Measurements from ENCODE around the gene ZCWPW1.
"Not testable (repeated sequence)": the region's sequence is repeated elsewhere in the genome, so short reads cannot be mapped to it uniquely, and the experiment has no call there.

ZCWPW1 gene

GRCh38 chr7:100400656-100401055 lies 27.8 kb downstream of the ZCWPW1 start:
- peak; percentile 20 for DNase-seq

DNA sequence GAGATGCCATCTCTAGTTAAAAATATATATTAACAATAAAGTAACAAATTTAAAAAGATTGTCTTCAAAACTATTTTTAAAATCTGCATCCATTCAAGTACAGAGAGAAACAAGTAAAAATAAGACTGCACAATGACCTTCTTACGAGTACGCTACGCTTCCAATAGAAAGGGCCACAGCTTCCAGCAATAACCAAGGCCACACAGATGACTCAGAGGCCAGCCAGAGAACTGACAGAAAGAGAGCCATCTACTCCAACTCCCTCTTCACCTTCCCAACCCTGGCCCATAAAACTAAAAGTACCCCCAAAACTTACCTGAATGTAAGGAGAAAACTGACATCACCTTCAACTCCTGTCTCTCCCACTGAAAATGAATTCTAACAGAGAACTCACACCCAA lies 28.5 kb downstream of the ZCWPW1 start:
- DNase-seq, result no peak

DNA sequence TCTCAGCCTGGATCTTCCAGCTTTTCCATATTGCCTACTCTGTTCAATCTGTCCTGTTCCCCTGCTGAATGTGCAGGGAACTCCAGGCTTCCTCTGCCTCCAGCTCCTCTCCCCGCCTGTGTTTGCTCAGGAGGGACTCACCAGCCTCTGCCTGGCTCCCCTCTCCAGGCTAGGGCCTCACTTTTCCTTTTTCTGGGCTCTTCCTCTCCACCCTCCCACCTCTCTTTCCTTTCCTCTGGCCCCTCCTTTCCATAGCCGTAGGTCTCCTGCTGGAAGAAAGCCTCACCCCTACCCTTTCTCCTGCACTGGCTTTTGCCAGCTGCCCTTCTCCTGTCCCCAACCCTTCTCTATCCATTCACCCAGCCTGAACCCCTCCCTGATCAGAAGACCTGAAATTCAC lies 30.3 kb downstream of the ZCWPW1 start:
- no peak for DNase-seq

- DNase-seq, result no peak
Measured at GRCh38 chr7:100397315-100398081, 31.0 kb downstream of the ZCWPW1 start.

GRCh38 chr7:100396421-100396982 lies 32.0 kb downstream of the ZCWPW1 start:
- DNase-seq, result no peak

GRCh38 chr7:100394077-100394476 lies 34.4 kb downstream of the ZCWPW1 start:
- DNase-seq, result no peak

DNA sequence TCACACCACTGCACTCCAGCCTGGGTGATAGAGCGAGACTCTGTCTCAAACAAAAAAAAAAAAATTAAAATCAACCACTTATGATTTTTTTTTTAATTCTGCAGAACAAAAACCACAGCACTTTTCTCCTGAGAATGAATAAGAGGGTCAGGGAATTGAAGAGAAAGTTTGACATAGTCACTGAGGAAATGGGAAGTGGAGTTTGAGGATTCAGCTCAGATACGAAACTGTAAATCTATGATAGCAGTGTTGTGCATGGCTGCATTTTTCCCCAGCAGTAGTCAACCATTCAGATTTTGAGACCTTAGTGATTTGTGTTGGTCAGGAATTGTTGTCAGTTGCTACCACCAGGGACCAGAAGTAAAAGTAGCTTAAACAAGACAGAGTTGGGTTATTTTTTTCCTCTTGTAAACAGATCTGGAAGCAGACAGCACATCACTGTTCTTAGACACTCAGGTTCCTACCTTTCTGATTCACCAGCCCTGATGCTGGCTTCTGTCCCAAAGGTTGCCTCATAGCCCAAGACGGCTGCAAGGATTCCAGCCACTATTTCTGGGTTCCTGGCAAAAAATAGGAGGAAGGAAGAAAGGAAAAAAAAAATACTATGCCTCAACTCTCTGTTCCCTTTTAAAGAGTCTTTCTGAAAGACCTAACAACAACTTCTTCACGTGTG lies 35.1 kb downstream of the ZCWPW1 start:
- DNase-seq, result no peak

DNA sequence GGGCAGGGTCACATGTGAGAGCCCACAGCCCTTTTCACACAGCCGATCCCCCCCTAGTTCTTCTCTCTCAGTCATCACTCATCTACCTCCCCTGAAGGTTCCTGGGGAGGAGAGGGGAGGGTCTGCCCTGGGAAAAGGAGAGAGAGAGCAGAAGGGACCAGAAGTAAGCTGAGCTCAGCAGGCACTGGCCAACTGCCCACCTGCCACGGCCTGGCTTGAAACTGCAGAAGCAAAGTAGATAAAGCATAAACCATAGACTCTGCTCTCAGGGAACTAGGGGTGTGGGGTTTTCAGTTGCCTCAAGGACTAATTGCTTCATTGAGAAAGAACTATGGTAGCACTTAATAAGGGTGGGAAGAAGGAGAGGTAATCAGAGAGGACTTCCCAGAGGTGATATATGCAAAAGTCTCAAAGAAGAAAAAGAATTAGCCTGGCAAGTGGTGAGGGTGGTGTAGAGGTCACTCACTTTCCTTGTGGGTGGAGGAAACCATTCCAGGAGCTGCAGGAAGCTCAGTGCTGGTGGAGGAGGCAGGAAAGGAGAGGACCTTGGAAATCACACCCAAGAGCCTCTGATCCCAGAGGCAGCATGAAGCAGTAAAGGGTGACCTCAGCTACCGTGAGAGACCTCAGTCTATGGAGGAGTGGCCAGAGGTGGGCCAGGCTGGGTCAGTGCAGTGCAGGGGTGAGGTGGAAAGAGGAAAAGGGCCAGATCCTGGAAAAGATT lies 38.1 kb downstream of the ZCWPW1 start:
- no peak for DNase-seq

- no peak for DNase-seq
Measured at GRCh38 chr7:100389437-100390088, 38.9 kb downstream of the ZCWPW1 start.

- DNase-seq, result no peak
Measured at GRCh38 chr7:100387695-100388094, 40.8 kb downstream of the ZCWPW1 start.

DNA sequence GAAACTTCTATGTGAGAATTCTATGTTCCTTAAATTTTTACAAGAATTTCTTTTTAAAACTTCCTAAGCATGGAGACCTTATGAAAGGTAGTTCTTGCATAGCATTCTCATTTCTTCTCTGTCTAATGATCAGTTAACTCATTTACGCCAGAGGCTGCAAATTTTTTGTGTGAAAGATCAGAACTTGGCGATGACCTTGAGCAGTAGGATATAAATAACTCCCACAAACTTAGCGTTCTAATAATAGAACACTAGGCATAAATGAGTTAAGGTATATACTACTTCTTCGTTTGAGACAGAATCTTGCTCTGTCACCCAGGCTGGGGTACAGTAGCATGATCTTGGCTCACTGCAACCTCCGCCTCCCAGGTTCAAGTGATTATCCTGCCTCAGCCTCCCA lies 41.6 kb downstream of the ZCWPW1 start:
- DNase-seq, result no peak

- no peak for DNase-seq
Measured at GRCh38 chr7:100384628-100385294, 43.7 kb downstream of the ZCWPW1 start.

DNA sequence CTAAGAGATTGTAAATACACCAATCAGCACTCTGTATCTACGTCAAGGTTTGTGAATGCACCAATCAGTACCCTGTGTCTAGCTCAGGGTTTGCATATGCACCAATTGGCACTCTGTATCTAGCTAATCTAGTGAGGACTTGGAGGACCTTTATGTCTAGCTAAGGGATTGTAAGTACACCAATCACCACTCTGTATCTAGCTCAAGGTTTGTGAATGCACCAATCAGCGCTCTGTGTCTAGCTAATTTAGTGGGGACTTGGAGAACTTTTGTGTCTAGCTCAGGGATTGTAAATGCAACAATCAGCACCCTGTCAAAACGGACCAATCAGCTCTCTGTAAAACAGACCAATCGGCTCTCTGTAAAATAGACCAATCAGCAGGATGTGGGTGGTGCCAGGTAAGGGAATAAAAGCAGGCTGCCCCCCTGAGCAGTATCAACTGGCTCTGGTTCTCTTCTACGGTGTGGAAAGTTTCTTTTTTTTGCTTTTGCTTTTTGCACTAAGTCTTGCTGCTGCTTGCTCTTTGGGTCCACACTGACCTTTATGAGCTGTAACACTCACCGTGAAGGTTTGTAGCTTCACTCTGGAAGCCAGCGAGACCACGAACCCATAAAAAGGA lies 46.2 kb downstream of the ZCWPW1 start:
- DNase-seq, result not testable (repeated sequence)

DNA sequence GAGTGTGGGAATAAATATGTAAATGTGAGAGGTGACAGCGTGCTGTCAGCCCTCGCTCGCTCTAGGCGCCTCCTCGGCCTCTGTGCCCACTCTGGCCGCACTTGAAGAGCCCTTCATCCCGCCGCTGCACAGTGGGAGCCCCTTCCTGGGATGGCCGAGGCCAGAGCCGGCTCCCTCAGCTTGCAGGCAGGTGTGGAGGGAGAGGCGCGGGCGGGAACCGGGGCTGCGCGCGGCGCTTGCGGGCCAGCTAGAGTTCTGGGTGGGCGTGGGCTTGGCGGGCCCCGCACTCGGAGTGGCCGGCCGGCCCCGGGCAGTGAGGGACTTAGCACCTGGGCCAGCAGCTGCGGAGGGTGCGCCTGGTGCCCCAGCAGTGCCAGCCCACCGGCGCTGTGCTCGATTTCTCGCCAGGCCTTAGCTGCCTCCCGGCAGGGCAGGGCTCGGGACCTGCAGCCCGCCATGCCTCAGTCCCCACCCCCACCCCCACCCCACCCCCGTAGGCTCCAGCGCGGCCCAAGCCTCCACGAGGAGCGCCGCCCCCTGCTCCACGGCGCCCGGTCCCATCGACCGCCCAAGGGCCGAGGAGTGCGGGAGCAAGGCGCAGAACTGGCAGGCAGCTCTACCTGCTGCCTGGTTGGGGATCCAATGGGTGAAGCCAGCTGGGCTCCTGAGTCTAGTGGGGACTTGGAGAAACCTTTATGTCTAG lies 46.8 kb downstream of the ZCWPW1 start:
- not testable (repeated sequence) for DNase-seq

DNA sequence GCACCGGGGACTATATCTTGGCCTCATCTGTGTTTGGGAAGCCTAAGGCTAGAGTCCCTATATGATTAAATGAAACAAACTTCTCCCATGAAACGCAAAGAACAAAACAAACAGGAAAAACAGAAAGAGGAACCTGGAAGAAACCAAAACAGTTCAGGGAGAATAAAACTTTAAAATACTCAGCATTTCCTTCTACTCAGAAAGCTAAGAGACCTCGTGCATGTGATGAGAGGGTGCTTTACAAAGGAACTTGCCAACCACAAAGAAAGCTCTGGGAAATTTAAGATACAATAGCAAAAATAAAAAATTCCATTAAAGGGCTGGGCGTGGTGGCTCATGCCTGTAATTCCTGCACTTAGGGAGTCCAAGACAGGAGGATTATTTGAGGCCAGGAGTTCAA lies 48.3 kb downstream of the ZCWPW1 start:
- no peak for DNase-seq

- no peak for DNase-seq
Measured at GRCh38 chr7:100378114-100378755, 50.3 kb downstream of the ZCWPW1 start.

- DNase-seq, result no peak
Measured at GRCh38 chr7:100376066-100376465, 52.4 kb downstream of the ZCWPW1 start.

- DNase-seq, result no peak
Measured at GRCh38 chr7:100374601-100375000, 53.9 kb downstream of the ZCWPW1 start.

GRCh38 chr7:100373870-100374598 lies 54.5 kb downstream of the ZCWPW1 start:
- DNase-seq, result not testable (repeated sequence)
